HepG2 (cell line): ENCODE results near the gene CCDC61. TPM values are rescaled to one million over a fixed set of nuclear protein-coding genes. Genes with fewer than 3 reads are reported as not detected.
A peak's percentile ranks its signal among the peaks of the same experiment; 100 is the strongest.

Experiments
- AHR ChIP-seq: IDR thresholded peaks from 2 replicates; pipeline ENCODE4 v1.6.1; 2018; ENCODE audit warnings: missing genetic modification reagents, missing compliant biosample characterization
- ERF ChIP-seq: IDR thresholded peaks from 2 replicates; pipeline ENCODE4 v1.6.1; 2018; ENCODE audit warnings: missing biosample characterization, missing genetic modification reagents
- FOXC1 ChIP-seq: sonication (generic); formaldehyde crosslinking; IDR thresholded peaks from 2 replicates; pipeline ENCODE4 v1.8.0; 2022; ENCODE audit warnings: mild to moderate bottlenecking, missing genetic modification reagents, borderline replicate concordance
- FOXK1 ChIP-seq: sonication (generic); formaldehyde crosslinking; IDR thresholded peaks from 2 replicates; pipeline ENCODE4 v1.4.0; 2020; ENCODE audit warnings: low read depth, missing genetic modification reagents, borderline replicate concordance
- GABPA ChIP-seq, 2 experiments: IDR thresholded peaks; 2 replicates each; pipeline ENCODE4 v1.6.1; 2011 to 2016; ENCODE audit warnings: low read depth in 2 of 2, low read length in 1 of 2, missing biosample characterization in 1 of 2, missing genetic modification characterization in 1 of 2
- HOXA3 ChIP-seq: sonication (generic); formaldehyde crosslinking; IDR thresholded peaks from 2 replicates; pipeline ENCODE4 v1.5.0; 2020; ENCODE audit warnings: missing genetic modification reagents
- KLF6 ChIP-seq: IDR thresholded peaks from 2 replicates; pipeline ENCODE4 v1.8.0; 2016; ENCODE audit warnings: missing biosample characterization, missing genetic modification reagents
- NRL ChIP-seq: sonication (generic); formaldehyde crosslinking; IDR thresholded peaks from 2 replicates; pipeline ENCODE4 v1.5.0; 2020; ENCODE audit warnings: missing genetic modification reagents, mild to moderate bottlenecking, moderate library complexity, borderline replicate concordance
- POLR2G ChIP-seq: fragments of 200-400 bp; formaldehyde crosslinking; IDR thresholded peaks from 2 replicates; pipeline ENCODE4 v1.6.1; 2018; ENCODE audit warnings: mild to moderate bottlenecking, low read depth, low read length, moderate library complexity
- REST ChIP-seq, 2 experiments: IDR thresholded peaks; 2 replicates each; pipeline ENCODE4 v1.6.1; 2011 to 2012; ENCODE audit warnings: low read length in 2 of 2, borderline replicate concordance in 1 of 2, low read depth in 1 of 2, mild to moderate bottlenecking in 1 of 2, moderate library complexity in 1 of 2
- SMAD3 ChIP-seq: sonication (generic); formaldehyde crosslinking; IDR thresholded peaks from 2 replicates; pipeline ENCODE4 v1.4.0; 2020; ENCODE audit warnings: missing genetic modification reagents
- SP140L ChIP-seq: sonication (generic); formaldehyde crosslinking; IDR thresholded peaks from 2 replicates; pipeline ENCODE4 v1.4.0; 2020; ENCODE audit warnings: missing genetic modification reagents, borderline replicate concordance
- SRY ChIP-seq: sonication (generic); formaldehyde crosslinking; IDR thresholded peaks from 2 replicates; pipeline ENCODE4 v1.8.0; 2022; ENCODE audit warnings: mild to moderate bottlenecking, missing genetic modification reagents
- ZBTB25 ChIP-seq: IDR thresholded peaks from 2 replicates; pipeline ENCODE4 v1.6.1; 2018; ENCODE audit warnings: missing genetic modification reagents
- ZNF557 ChIP-seq: sonication (generic); formaldehyde crosslinking; IDR thresholded peaks from 2 replicates; pipeline ENCODE4 v1.4.0; 2020; ENCODE audit warnings: missing genetic modification reagents
- ZNF569 ChIP-seq: sonication (generic); formaldehyde crosslinking; IDR thresholded peaks from 2 replicates; pipeline ENCODE4 v1.5.0; 2020; ENCODE audit warnings: mild to moderate bottlenecking, missing genetic modification reagents, moderate library complexity, borderline replicate concordance
- ZNF598 ChIP-seq: sonication (generic); formaldehyde crosslinking; IDR thresholded peaks from 2 replicates; pipeline ENCODE4 v1.5.1; 2020; ENCODE audit warnings: mild to moderate bottlenecking, missing genetic modification reagents, borderline replicate concordance
- ZNF891 ChIP-seq: sonication (generic); formaldehyde crosslinking; IDR thresholded peaks from 2 replicates; pipeline ENCODE4 v1.5.0; 2020; ENCODE audit warnings: mild to moderate bottlenecking, missing genetic modification reagents
- ZXDC ChIP-seq: sonication (generic); formaldehyde crosslinking; IDR thresholded peaks from 2 replicates; pipeline ENCODE4 v1.5.0; 2020; ENCODE audit warnings: mild to moderate bottlenecking, missing genetic modification reagents
- polyA plus RNA-seq, 8 experiments: library from polyadenylated mRNA; depleted of rRNA in 3 of 8; stranded (reverse) in 7 of 8; unstranded in 1 of 8; fragments of >200 nt; fragmentation: Illumina TruSeq in 4 of 8; extraction: Trizol in 4 of 8; gene quantifications; 2 replicates each; pipeline versions ENCODE4 v1.2.1 to v1.2.3, GENCODE V29; 2011 to 2016; ENCODE audit warnings: low read depth in 4 of 8, missing spikeins in 1 of 8, mixed read lengths in 1 of 8; ENCODE audit not compliant: insufficient read depth in 1 of 8
- total RNA-seq, 5 experiments: library from RNA; depleted of rRNA; stranded (reverse); fragments of >200 nt; fragmentation: Illumina TruSeq; extraction: Trizol; gene quantifications; 2 replicates each; pipeline ENCODE4 v1.2.3, GENCODE V29; 2016; ENCODE audit warnings: low read depth in 1 of 5

CCDC61 gene
- total and polyA plus RNA-seq, 2 of the 13 experiments (the other 11 are each of a cell fraction or from before 2014, with no cell fraction given) = 4.2 to 4.9 TPM

GRCh38 chr19:45952686-45953505, 42.4 kb upstream of the CCDC61 start (continued):
- TF ChIP-seq SRY (CRISPR knock-in tag) (0 out of 2 replicates have a peak, but pooled peaks have one; percentile 49), AHR (CRISPR knock-in tag) (0 out of 2 replicates have a peak, but pooled peaks have one; percentile 36), SMAD3 (CRISPR knock-in tag) (0 out of 2 replicates have a peak, but pooled peaks have one; percentile 50), KLF6 (CRISPR knock-in tag) (peak; percentile 94), FOXC1 (CRISPR knock-in tag) (0 out of 2 replicates have a peak, but pooled peaks have one; percentile 43), ZXDC (CRISPR knock-in tag) (peak; percentile 34; the same call in 1 of the 2 replicates), ZNF891 (CRISPR knock-in tag) (peak; percentile 63; the same call in 1 of the 2 replicates), ZNF598 (CRISPR knock-in tag) (no peak), ZNF557 (CRISPR knock-in tag) (0 out of 2 replicates have a peak, but pooled peaks have one; percentile 72), HOXA3 (CRISPR knock-in tag) (peak; percentile 33; the same call in 1 of the 2 replicates), FOXK1 (CRISPR knock-in tag) (peak; percentile 45; the same call in 1 of the 2 replicates), NRL (CRISPR knock-in tag) (peak; percentile 33; the same call in 1 of the 2 replicates), ZBTB25 (0 out of 2 replicates have a peak, but pooled peaks have one; percentile 46), REST (IDR thresholded peaks at IDR 0.05; ENCODE audit: borderline replicate concordance in 1 of 2, low read depth in 1 of 2, low read length in 2 of 2) (peak in 1 of 2 experiments; percentile 98), ERF (0 out of 2 replicates have a peak, but pooled peaks have one; percentile 63), POLR2G (no peak), GABPA (IDR thresholded peaks at IDR 0.05; ENCODE audit: low read depth, low read length) (peak; percentile 22; the same call in 1 of the 2 replicates), GABPA (CRISPR knock-in tag; IDR thresholded peaks at IDR 0.05; ENCODE audit: low read depth) (peak; percentile 55; the same call in 1 of the 2 replicates), ZNF569 (no peak), SP140L (CRISPR knock-in tag) (no peak; the same call in 1 of the 2 replicates)
